Neural crest cell (in vitro differentiated cells): ENCODE measurements around the gene STX8. TPM values are rescaled to one million over a fixed set of nuclear protein-coding genes. Genes with fewer than 3 reads are reported as not detected.

Experiments
- DNase-seq: peaks from one replicate; pipeline ENCODE4 v3.0.0; 2021; ENCODE audit warnings: low read depth, mixed read lengths, low spot score
- H3K27ac Mint-ChIP-seq: one replicate; pipeline ENCODE4 v1.8.0; 2021; ENCODE audit warnings: mild to moderate bottlenecking, mixed read lengths; ENCODE audit not compliant: unreplicated experiment
- H3K27me3 Mint-ChIP-seq: 2 replicates; pipeline ENCODE4 v1.8.0; 2021; ENCODE audit warnings: low read depth, mild to moderate bottlenecking, mixed read lengths
- H3K36me3 Mint-ChIP-seq: 2 replicates; pipeline ENCODE4 v1.8.0; 2021; ENCODE audit warnings: low read depth, mild to moderate bottlenecking, mixed read lengths
- H3K4me1 Mint-ChIP-seq: 2 replicates; pipeline ENCODE4 v1.8.0; 2021; ENCODE audit warnings: mixed read lengths
- H3K4me3 Mint-ChIP-seq: one replicate; pipeline ENCODE4 v1.8.0; 2021; ENCODE audit warnings: mild to moderate bottlenecking, mixed read lengths
- H3K9me3 Mint-ChIP-seq: 2 replicates; pipeline ENCODE4 v1.8.0; 2021; ENCODE audit warnings: mixed read lengths
- CTCF ChIP-seq: fragments of 200-600 bp; sonication (generic); conservative IDR thresholded peaks from 2 replicates; pipeline ENCODE4 v1.5.0; 2021; ENCODE audit warnings: antibody characterized with exemption, mild to moderate bottlenecking
- total RNA-seq: library from RNA; stranded (reverse); gene quantifications from 2 replicates; pipeline ENCODE4 v1.2.1, GENCODE V29; 2021

The STX8 gene
- total RNA-seq, 1 donor from 2014 or later, result 56.6 TPM

DNA sequence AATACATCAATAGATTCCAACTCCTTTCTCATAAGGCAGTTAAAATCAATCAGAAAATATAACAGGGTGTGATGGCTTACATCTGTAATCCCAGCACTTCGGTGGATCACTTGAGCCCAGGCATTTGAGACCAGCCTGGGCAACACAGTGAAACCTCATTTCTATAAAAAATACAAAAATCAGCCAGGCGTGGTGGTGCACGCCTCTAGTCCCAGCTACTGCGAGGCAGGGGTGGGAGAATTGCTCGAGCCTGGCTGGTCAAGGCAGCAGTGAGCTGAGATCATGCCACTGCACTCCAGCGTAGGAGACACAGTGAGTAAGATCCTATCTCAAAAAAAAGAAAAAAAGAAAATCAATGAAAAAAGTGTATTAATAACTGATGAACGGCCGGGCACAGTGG is 295.7 kb downstream of the STX8 start:
- no peak for DNase-seq
- Mint-ChIP-seq H3K27ac (no peak overlapping the region), H3K27me3 (no peaks in the 10 kb centered on the region), H3K4me1 (peaks cover 3% of the 10 kb centered on the region), H3K4me3 (no peak overlapping the region), H3K36me3 (no peaks in the 10 kb centered on the region), H3K9me3 (no peaks in the 10 kb centered on the region)
- no peak for TF ChIP-seq CTCF

DNA sequence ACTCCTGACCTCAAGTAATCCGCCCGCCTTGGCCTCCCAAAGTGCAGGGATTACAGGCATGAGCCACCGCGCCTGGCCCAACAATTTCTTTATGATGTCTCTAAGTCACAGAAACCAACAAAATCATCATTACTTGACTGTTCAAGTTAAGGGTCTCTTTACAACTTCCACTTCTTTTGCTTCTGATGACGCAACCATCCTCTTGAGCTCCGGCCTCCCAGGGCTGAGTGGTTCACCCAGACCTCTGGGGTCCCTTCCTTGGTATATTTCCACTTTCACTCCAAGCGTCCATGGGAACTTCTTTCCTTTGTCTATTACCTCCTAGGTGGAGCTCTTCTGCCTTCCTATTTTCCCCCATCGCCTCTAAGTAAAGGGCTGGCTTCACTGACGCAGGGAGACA is 300.6 kb downstream of the STX8 start:
- Mint-ChIP-seq H3K4me1 (peaks cover 29% of the 10 kb centered on the region), H3K36me3 (no peaks in the 10 kb centered on the region), H3K4me3 (no peak overlapping the region), H3K27me3 (no peaks in the 10 kb centered on the region), H3K9me3 (peaks cover 2% of the 10 kb centered on the region), H3K27ac (no peak overlapping the region)
- no peak for TF ChIP-seq CTCF
- DNase-seq, result no peak

- TF ChIP-seq CTCF, result no peak
- Mint-ChIP-seq H3K27me3 (no peaks in the 10 kb centered on the region), H3K4me1 (peaks cover 33% of the 10 kb centered on the region), H3K36me3 (no peaks in the 10 kb centered on the region), H3K9me3 (peaks cover 2% of the 10 kb centered on the region), H3K27ac (no peak overlapping the region), H3K4me3 (no peak overlapping the region)
- DNase-seq, result no peak
Observed at GRCh38 chr17:9273428-9274391, 301.9 kb downstream of the STX8 start.

GRCh38 chr17:9272501-9273200 is 303.0 kb downstream of the STX8 start:
- H3K4me3 Mint-ChIP-seq, result peak overlapping the region; percentile 58
- TF ChIP-seq CTCF, result no peak
- H3K27ac Mint-ChIP-seq, result peak overlapping the region; percentile 95
- H3K9me3 Mint-ChIP-seq, result peaks cover 2% of the 10 kb centered on the region
- DNase-seq, result no peak
- H3K4me1 Mint-ChIP-seq, result peaks cover 42% of the 10 kb centered on the region
- no peaks in the 10 kb centered on the region for H3K36me3 Mint-ChIP-seq
- H3K27me3 Mint-ChIP-seq, result no peaks in the 10 kb centered on the region

- DNase-seq, result peak; percentile 24
- Mint-ChIP-seq H3K4me1 (peaks cover 42% of the 10 kb centered on the region), H3K27me3 (no peaks in the 10 kb centered on the region), H3K36me3 (no peaks in the 10 kb centered on the region), H3K27ac (peak overlapping the region; percentile 95), H3K9me3 (peaks cover 2% of the 10 kb centered on the region), H3K4me3 (peak overlapping the region; percentile 58)
- no peak for TF ChIP-seq CTCF
Observed at GRCh38 chr17:9271989-9272388, 303.6 kb downstream of the STX8 start.
